ENCODE data around the gene FOCAD. TPM values are rescaled to one million over a fixed set of nuclear protein-coding genes. Genes with fewer than 3 reads are reported as not detected.

Gene FOCAD, protein sequence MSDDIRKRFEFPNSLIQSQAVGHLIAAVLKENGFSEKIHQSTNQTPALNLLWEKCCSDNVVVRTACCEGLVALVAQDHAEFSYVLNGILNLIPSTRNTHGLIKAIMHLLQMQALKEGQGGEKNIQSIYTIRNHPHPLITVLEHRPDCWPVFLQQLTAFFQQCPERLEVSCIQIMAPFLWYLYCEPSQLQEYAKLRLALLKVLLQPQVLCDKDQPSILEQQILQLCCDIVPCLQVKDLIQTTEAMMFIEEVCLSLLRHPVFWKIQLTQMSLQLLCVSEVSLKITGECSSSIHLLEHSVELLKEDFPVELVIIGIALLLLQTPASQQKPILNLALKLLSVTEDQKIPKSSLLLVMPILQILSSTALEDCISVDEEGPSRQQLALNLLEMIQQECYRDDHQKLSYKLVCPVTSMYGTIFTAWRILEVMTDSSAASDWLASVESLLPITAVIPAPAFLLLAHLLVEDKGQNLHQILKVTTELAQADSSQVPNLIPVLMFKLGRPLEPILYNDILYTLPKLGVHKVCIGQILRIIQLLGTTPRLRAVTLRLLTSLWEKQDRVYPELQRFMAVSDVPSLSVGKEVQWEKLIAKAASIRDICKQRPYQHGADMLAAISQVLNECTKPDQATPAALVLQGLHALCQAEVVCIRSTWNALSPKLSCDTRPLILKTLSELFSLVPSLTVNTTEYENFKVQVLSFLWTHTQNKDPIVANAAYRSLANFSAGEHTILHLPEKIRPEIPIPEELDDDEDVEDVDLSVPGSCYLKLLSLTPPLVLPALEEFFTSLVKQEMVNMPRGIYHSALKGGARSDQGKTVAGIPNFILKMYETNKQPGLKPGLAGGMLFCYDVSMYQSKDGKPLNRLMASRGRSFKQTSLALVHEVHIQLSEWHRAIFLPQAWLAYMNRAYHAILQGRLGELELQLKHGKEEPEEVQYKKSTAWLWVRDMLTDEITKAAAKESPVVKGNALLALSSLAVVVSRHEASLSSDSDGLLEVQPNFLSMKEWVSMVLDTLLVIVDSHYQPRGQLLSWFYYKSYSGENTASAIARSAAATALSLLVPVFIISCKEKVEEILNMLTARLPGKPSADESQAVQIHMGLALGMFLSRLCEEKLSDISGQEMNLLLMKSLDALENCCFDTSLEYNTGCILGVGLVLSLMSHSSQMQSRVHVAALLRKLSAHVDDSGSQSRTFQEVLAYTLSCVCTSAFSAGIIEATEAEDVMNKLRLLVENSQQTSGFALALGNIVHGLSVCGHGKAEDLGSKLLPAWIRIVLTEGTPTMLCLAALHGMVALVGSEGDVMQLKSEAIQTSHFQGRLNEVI (N-terminal part only)
- total RNA-seq (2022; extraction: Qiagen RNA extraction; ENCODE audit: low read depth): 17.5 to 23.4 TPM (median 19.0 TPM) in 5 replicates

DNA sequence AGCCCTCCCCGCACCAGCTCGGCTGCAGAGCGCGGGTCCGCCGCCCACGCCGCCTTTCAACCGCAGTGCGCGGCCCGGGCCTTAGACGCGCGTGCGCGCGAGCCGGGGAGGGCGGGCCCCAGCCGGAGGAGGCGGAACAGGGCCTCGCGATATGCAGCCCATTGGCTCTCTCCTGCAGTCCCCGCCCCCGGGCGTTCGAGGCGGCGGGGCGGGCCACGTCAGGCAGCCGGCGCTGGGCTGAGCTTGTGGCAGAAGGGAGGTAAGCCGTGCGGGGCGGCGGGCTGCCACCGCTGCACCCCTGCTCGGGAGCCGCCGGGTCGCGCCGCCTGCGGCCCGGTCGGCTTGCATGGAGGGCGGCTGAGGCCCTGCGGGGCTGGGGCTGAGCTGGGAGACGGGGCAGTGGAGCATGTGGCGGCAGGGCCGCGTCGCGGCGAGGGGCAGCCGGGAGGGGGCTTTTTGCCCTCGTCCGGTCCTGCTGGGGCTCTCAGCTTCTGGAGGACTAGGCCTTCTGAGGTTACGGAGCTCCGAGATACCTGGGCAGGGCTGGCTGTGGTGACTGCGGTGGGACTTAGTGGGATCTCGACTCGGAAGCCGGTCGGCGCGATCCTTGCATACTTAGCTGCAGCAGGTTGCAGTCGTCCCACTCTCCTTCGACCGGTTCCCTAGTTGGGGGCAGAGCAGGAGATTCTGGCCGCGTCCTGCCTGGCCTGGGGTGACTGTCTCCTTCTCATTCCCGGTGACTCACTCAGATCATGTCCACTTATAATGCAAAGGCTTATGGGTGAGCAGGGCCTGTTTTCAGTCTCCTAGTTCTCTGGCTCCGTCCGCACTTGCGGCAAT lies at the start of gene FOCAD:
TSS of gene FOCAD (plus strand) at position 225 of the 840 bp plus-strand sequence. CDS start 31,095 bp downstream, outside the sequence.

DNA sequence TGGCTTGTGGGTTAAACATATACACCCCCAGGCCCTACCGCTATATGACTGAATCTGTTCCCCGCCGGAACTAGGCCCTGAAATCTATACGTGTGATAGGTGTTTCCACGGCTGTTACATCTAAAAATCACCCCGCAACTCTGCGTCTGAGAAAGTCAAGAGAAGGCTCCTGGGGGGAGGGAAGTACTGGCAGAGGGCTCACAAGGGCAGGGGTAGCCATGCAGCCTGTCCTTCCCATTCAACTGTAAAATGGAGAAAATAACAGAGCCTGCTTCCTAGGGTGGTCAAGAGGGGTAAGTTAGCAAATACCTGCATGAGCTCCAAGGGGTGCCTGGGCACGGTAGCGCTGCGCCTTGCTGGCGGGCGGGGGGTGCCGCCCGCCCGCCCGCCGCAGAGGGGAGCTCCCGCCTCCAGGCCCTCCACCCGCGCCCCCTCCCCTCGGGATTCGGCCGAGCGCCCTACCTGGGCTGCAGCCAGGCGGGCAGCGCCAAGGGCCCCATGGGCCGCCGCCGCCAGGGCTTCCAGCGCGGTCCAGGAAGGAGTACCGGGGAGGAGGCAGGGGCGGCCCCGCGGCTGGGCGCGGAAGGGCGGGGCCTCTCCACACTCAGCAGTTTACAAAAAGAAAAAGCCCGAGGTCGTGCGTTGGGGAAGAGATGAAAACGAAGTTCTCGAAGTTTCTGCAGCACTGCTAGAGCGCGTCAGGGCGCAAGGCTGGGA lies 347.2 kb downstream of the FOCAD start, which contains the start of gene HACD4:
TSS of gene HACD4 (minus strand) at position 550 of the 717 bp plus-strand sequence. CDS start at position 500, 50 bp downstream.

Other genes with a start within 250 kb of the FOCAD start
- gene MLLT3, start 61.8 kb upstream of the FOCAD start, total RNA-seq (2022; extraction: Qiagen RNA extraction; ENCODE audit: low read depth): 14.1 to 19.3 TPM (median 16.5 TPM) in 5 replicates

All from A549 treated with DMSO at 1 μM for 4 hours (cell line).